Heart left ventricle (tissue), 13 donors: Measurements from ENCODE around the gene GJB4.

Experiments
- POLR2A ChIP-seq, 2 donors: fragments of 450-650 bp; IDR thresholded peaks; one replicate each; pipeline ENCODE4 v1.6.1; 2017; ENCODE audit warnings: antibody characterized with exemption in 2 of 2, mild to moderate bottlenecking in 2 of 2, moderate library complexity in 2 of 2
- TF ChIP-seq, protein P1 (sequence below), 12 donors: fragments of 200-600 bp; sonication (generic) in 4 of 12; IDR thresholded peaks; one replicate each; pipeline versions ENCODE4 v1.5.0 to v1.8.0; 2018 to 2022; ENCODE audit warnings: antibody characterized with exemption in 12 of 12, mild to moderate bottlenecking in 5 of 12
- donor health status: ischemic (EF 13 %, LVEDD 7.1; RV severe dilation, severe dysfunction).
- donor health status: DM: no; HTN: yes; CAD: no.
- donor health status: DM: no; HTN: no; CAD: no.
- donor health status: ischemic (EF 25% LVEDD 6.9; RV normal size, moderate dysfunction).
- donor health status: ischemic (EF 25% LVEDD 5.7; RV mildly dilated, moderate dysfunction).
- donor health status: ischemic (EF 35%, LVEDD 5.7; RV mildly dilated, moderate dysfunction).
- donor health status: nonischemic (EF 11% LVEDD 7.7; RV severe dilation, severe dysfunction).
- donor health status: DM: yes; HTN: yes; CAD: no.
- donor health status: PGD.
- donor health status: ischemic (EF 29% LVEDD 5.4; RV normal size, mild dysfunction).
- donor health status: nonischemic (EF 23%, LVEDD 6.1; RV moderate dilation, normal function).

DNA sequence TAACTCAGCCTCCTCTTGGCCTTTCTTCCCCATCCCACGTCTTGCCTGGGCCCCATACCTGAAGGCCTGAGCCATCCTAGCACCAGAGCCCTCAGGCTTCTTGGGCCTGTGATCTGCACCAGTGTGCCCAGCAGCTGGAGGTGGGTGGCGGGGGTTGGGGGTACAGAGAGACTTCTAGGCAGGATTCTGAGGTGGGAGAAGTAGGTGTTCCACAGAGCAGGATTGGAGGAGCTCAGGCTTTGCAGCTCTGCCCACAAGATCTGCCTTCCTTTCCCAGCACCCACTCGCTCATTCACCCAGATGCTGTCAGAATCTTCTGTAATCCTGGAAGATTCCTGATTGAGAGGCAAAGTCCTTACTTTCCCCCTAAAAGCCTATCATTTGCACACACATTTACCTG, 14.7 kb upstream of the GJB4 start:
- TF ChIP-seq, protein P1, sequence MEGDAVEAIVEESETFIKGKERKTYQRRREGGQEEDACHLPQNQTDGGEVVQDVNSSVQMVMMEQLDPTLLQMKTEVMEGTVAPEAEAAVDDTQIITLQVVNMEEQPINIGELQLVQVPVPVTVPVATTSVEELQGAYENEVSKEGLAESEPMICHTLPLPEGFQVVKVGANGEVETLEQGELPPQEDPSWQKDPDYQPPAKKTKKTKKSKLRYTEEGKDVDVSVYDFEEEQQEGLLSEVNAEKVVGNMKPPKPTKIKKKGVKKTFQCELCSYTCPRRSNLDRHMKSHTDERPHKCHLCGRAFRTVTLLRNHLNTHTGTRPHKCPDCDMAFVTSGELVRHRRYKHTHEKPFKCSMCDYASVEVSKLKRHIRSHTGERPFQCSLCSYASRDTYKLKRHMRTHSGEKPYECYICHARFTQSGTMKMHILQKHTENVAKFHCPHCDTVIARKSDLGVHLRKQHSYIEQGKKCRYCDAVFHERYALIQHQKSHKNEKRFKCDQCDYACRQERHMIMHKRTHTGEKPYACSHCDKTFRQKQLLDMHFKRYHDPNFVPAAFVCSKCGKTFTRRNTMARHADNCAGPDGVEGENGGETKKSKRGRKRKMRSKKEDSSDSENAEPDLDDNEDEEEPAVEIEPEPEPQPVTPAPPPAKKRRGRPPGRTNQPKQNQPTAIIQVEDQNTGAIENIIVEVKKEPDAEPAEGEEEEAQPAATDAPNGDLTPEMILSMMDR (IDR thresholded peaks at IDR 0.05), result no peak
- TF ChIP-seq POLR2A (IDR thresholded peaks at IDR 0.05), result no peak
